SK-N-SH (cell line): ENCODE results near the gene CASP12.

ENCODE experiments used
- CTCF ChIP-seq: fragments of 200-600 bp; sonication (generic); IDR thresholded peaks from 2 replicates; pipeline ENCODE4 v1.6.1; 2017; ENCODE audit warnings: antibody characterized with exemption, mild to moderate bottlenecking, moderate library complexity
- ELF1 ChIP-seq: IDR thresholded peaks from 2 replicates; pipeline ENCODE4 v1.4.0; 2012
- EP300 ChIP-seq, 2 experiments: IDR thresholded peaks; 2 replicates each; pipeline versions ENCODE4 v1.4.0 to v1.6.1; 2012; ENCODE audit warnings: borderline replicate concordance in 1 of 2, low read depth in 1 of 2, low read length in 1 of 2
- EZH2phosphoT487 ChIP-seq: fragments of 200-600 bp; sonication (generic); IDR thresholded peaks from 2 replicates; pipeline ENCODE4 v1.6.1; 2017; ENCODE audit warnings: low read depth, mixed run types, mild to moderate bottlenecking, antibody characterized with exemption, moderate library complexity, borderline replicate concordance
- FOSL2 ChIP-seq: IDR thresholded peaks from 2 replicates; pipeline ENCODE4 v1.4.0; 2012; ENCODE audit warnings: low read depth, mild to moderate bottlenecking, moderate library complexity, borderline replicate concordance
- FOXJ3 ChIP-seq: sonication (generic); formaldehyde crosslinking; IDR thresholded peaks from 2 replicates; pipeline ENCODE4 v1.5.1; 2020; ENCODE audit warnings: mild to moderate bottlenecking, missing genetic modification reagents
- FOXM1 ChIP-seq: IDR thresholded peaks from 2 replicates; pipeline ENCODE4 v1.4.0; 2012; ENCODE audit warnings: low read depth, mild to moderate bottlenecking
- MXI1 ChIP-seq: IDR thresholded peaks from 2 replicates; pipeline ENCODE4 v1.6.1; 2012; ENCODE audit warnings: mild to moderate bottlenecking, low read depth, low read length, improper control_type of control experiment
- POLR2AphosphoS5 ChIP-seq: IDR thresholded peaks from 2 replicates; pipeline ENCODE4 v1.6.1; 2012; ENCODE audit warnings: low read depth, low read length
- TEAD4 ChIP-seq: IDR thresholded peaks from 2 replicates; pipeline ENCODE4 v1.4.0; 2012; ENCODE audit warnings: mild to moderate bottlenecking, borderline replicate concordance; ENCODE audit not compliant: insufficient read depth
- USF1 ChIP-seq: IDR thresholded peaks from 2 replicates; pipeline ENCODE4 v1.4.0; 2012; ENCODE audit warnings: low read depth, borderline replicate concordance
- TF ChIP-seq, protein P1 (sequence below): fragments of 150-350 bp; IDR thresholded peaks from 2 replicates; pipeline ENCODE4 v1.6.1; 2016; ENCODE audit warnings: mild to moderate bottlenecking, low read depth, low read length
- TF ChIP-seq, protein P2 (sequence below): IDR thresholded peaks from 2 replicates; pipeline ENCODE4 v1.6.1; 2012; ENCODE audit warnings: mild to moderate bottlenecking, low read depth, low read length, moderate library complexity

DNA sequence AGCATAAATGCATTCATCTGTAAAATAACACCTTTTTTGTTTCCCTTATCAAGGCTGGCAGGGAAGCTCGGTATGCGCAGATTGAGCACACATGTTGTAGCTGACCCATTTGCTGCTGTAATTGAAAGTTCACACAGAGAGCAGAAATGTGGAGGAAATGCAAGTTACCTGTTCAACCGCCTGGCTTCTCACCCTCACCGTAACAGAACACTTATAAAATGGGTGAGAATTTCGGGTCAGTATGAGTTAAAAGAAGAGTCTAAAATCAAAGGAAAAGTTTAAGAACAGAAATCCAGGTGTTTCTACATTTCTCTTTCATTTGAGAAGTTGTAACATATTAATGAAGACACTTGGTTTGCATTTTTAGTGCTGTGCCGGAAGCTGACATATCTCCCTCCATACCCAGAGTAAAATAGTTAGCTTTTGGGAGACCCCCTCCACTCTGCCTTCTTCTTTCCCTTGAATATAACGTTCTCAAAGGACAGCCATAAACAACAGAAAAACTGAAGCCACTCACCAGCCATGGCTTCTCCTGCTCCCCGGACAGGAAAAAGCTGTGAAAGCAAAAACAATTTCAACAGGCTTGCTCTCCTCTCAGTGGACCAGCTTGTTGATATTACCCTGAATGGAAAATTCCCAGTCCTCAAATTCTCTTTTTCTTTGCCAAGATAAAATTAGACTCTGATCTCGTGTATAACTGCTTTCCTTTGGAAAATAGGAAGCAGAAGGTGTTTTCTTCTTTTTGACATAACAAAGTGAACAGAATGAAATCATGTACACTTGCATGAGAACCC lies at the start of gene CASP12:
- no peak for TF ChIP-seq CTCF
- no peak for TF ChIP-seq POLR2AphosphoS5
- TF ChIP-seq EZH2phosphoT487: no peak
- TF ChIP-seq TEAD4: no peak
- TF ChIP-seq FOXM1: no peak
- TF ChIP-seq EP300 (IDR thresholded peaks at IDR 0.05; ENCODE audit: borderline replicate concordance in 1 of 2, low read depth in 1 of 2, low read length in 1 of 2): no peak
- no peak for TF ChIP-seq MXI1
- no peak for TF ChIP-seq USF1
- TF ChIP-seq, protein P1, sequence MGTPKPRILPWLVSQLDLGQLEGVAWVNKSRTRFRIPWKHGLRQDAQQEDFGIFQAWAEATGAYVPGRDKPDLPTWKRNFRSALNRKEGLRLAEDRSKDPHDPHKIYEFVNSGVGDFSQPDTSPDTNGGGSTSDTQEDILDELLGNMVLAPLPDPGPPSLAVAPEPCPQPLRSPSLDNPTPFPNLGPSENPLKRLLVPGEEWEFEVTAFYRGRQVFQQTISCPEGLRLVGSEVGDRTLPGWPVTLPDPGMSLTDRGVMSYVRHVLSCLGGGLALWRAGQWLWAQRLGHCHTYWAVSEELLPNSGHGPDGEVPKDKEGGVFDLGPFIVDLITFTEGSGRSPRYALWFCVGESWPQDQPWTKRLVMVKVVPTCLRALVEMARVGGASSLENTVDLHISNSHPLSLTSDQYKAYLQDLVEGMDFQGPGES: no peak
- no peak for TF ChIP-seq FOSL2
- TF ChIP-seq FOXJ3 (CRISPR knock-in tag): no peak
- no peak for TF ChIP-seq ELF1
- TF ChIP-seq, protein P2, sequence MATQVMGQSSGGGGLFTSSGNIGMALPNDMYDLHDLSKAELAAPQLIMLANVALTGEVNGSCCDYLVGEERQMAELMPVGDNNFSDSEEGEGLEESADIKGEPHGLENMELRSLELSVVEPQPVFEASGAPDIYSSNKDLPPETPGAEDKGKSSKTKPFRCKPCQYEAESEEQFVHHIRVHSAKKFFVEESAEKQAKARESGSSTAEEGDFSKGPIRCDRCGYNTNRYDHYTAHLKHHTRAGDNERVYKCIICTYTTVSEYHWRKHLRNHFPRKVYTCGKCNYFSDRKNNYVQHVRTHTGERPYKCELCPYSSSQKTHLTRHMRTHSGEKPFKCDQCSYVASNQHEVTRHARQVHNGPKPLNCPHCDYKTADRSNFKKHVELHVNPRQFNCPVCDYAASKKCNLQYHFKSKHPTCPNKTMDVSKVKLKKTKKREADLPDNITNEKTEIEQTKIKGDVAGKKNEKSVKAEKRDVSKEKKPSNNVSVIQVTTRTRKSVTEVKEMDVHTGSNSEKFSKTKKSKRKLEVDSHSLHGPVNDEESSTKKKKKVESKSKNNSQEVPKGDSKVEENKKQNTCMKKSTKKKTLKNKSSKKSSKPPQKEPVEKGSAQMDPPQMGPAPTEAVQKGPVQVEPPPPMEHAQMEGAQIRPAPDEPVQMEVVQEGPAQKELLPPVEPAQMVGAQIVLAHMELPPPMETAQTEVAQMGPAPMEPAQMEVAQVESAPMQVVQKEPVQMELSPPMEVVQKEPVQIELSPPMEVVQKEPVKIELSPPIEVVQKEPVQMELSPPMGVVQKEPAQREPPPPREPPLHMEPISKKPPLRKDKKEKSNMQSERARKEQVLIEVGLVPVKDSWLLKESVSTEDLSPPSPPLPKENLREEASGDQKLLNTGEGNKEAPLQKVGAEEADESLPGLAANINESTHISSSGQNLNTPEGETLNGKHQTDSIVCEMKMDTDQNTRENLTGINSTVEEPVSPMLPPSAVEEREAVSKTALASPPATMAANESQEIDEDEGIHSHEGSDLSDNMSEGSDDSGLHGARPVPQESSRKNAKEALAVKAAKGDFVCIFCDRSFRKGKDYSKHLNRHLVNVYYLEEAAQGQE: no peak
